ENCODE measurements around the gene ZNF236. TPM values are rescaled to one million over a fixed set of nuclear protein-coding genes. Genes with fewer than 3 reads are reported as not detected.

ZNF236 gene
- total RNA-seq, 1 donor from 2014 or later: 14.5 TPM

DNA sequence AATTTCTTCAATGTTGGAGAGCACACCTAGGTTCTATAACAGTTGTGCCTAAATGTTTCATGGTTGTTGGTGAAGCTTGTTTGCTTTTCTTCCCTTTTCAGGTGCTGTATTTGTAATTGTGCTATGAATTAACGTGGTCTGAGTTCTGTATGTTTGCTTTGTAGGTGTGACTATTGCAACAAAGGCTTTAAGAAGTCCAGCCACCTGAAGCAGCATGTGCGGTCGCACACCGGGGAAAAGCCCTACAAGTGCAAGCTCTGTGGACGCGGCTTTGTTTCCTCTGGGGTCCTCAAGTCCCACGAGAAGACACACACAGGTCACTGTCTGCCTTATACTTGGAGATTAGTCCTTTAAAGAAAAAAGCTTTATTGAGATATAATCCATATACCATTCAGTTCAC, 91.2 kb downstream of the ZNF236 start:
- H3K4me3 ChIP-seq: no peak overlapping the region
- H3K9me3 ChIP-seq: no peaks in the 10 kb centered on the region
- H3K27ac ChIP-seq: no peak overlapping the region
- H3K4me1 ChIP-seq: no peaks in the 10 kb centered on the region
- no peaks in the 10 kb centered on the region for H3K27me3 ChIP-seq
- TF ChIP-seq, protein P1, sequence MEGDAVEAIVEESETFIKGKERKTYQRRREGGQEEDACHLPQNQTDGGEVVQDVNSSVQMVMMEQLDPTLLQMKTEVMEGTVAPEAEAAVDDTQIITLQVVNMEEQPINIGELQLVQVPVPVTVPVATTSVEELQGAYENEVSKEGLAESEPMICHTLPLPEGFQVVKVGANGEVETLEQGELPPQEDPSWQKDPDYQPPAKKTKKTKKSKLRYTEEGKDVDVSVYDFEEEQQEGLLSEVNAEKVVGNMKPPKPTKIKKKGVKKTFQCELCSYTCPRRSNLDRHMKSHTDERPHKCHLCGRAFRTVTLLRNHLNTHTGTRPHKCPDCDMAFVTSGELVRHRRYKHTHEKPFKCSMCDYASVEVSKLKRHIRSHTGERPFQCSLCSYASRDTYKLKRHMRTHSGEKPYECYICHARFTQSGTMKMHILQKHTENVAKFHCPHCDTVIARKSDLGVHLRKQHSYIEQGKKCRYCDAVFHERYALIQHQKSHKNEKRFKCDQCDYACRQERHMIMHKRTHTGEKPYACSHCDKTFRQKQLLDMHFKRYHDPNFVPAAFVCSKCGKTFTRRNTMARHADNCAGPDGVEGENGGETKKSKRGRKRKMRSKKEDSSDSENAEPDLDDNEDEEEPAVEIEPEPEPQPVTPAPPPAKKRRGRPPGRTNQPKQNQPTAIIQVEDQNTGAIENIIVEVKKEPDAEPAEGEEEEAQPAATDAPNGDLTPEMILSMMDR (IDR thresholded peaks at IDR 0.05): no peak
- TF ChIP-seq POLR2AphosphoS5 (IDR thresholded peaks at IDR 0.05; ENCODE audit: insufficient read depth in 1 of 2, low read depth in 1 of 2) (no peak), POLR2A (IDR thresholded peaks at IDR 0.05) (no peak)
- H3K36me3 ChIP-seq: peaks cover 0 to 71% of the 10 kb centered on the region in 2 donors
- intact Hi-C loops (cut with DNase I): no loop called here
- no peak for DNase-seq (ENCODE audit: extremely low spot score in 2 of 2)

DNA sequence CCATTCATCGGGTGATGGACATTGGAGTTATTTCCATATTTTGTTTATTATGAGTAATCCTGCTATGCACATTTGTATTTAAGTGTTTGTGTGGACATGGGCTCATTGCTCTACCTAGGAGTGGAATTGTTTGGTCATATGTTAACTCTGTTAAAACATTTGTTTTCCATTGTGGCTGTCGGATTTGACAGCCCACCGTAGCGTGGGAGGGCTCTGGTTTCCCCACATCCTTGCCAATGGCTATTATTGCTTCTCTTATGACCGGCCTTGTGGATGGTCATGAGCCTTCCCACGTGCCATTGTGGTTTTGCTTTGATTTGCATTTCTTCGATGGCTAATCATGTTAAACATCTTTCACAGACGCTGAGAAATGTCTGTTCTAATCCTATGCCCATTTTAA, 92.0 kb downstream of the ZNF236 start:
- peaks cover 0 to 73% of the 10 kb centered on the region in 2 donors for H3K36me3 ChIP-seq
- no peaks in the 10 kb centered on the region for H3K9me3 ChIP-seq
- H3K4me1 ChIP-seq: no peaks in the 10 kb centered on the region
- intact Hi-C loops (cut with DNase I): no loop called here
- DNase-seq (ENCODE audit: extremely low spot score in 2 of 2): no peak
- no peaks in the 10 kb centered on the region for H3K27me3 ChIP-seq
- TF ChIP-seq POLR2AphosphoS5 (IDR thresholded peaks at IDR 0.05; ENCODE audit: insufficient read depth in 1 of 2, low read depth in 1 of 2) (no peak), POLR2A (IDR thresholded peaks at IDR 0.05) (no peak)
- TF ChIP-seq, protein P1 (IDR thresholded peaks at IDR 0.05): no peak
- no peak overlapping the region for H3K4me3 ChIP-seq
- H3K27ac ChIP-seq: no peak overlapping the region

DNA sequence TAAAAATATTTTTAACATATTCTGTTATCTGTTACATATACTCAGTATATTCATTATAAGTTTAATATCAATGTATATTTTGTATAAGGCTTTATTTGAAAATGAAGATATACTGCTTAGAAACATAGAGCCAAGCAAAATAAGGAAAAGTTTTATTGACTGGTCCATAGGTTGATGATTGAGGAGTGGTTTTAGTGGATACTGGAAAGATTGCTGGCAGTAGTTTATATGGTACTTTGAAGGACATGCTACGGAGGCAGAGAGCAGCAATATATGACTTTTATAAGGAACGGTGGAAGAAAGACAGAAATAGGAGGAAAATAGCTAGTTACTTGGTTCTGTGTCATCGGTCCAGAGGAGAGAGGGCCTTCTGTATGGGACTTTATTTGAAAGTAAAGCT, 92.4 kb downstream of the ZNF236 start:
- TF ChIP-seq, protein P1 (IDR thresholded peaks at IDR 0.05): no peak
- TF ChIP-seq POLR2AphosphoS5 (IDR thresholded peaks at IDR 0.05; ENCODE audit: insufficient read depth in 1 of 2, low read depth in 1 of 2): no peak
- Histone ChIP-seq H3K27ac (no peak overlapping the region), H3K36me3 (peaks cover 0 to 78% of the 10 kb centered on the region in 2 donors), H3K9me3 (no peaks in the 10 kb centered on the region), H3K4me1 (no peaks in the 10 kb centered on the region), H3K27me3 (no peaks in the 10 kb centered on the region), H3K4me3 (no peak overlapping the region)
- intact Hi-C loops (cut with DNase I): no loop called here
- DNase-seq (ENCODE audit: extremely low spot score in 2 of 2): no peak

DNA sequence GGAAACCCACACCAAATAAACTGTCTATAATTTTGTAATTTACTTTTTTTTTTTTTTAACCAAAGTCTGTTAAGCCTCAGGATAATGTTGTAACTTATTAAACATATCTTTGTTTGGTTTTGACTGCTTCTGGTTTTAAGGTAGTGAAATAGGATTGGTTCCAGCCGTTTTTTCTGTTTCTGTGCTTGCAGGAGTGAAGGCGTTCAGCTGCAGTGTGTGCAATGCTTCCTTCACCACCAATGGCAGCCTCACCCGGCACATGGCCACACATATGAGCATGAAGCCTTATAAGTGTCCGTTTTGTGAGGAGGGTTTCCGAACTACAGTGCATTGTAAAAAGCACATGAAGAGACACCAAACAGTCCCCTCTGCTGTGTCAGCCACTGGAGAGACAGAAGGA, 93.1 kb downstream of the ZNF236 start:
- H3K27me3 ChIP-seq: no peaks in the 10 kb centered on the region
- TF ChIP-seq, protein P1 (IDR thresholded peaks at IDR 0.05): no peak
- TF ChIP-seq POLR2AphosphoS5 (IDR thresholded peaks at IDR 0.05; ENCODE audit: insufficient read depth in 1 of 2, low read depth in 1 of 2): no peak
- no peak for TF ChIP-seq POLR2A (IDR thresholded peaks at IDR 0.05)
- no peak overlapping the region for H3K27ac ChIP-seq
- H3K9me3 ChIP-seq: no peaks in the 10 kb centered on the region
- peaks cover 0 to 83% of the 10 kb centered on the region in 2 donors for H3K36me3 ChIP-seq
- intact Hi-C loops (cut with DNase I): no loop called here
- no peaks in the 10 kb centered on the region for H3K4me1 ChIP-seq
- DNase-seq (ENCODE audit: extremely low spot score in 2 of 2): no peak
- H3K4me3 ChIP-seq: no peak overlapping the region

DNA sequence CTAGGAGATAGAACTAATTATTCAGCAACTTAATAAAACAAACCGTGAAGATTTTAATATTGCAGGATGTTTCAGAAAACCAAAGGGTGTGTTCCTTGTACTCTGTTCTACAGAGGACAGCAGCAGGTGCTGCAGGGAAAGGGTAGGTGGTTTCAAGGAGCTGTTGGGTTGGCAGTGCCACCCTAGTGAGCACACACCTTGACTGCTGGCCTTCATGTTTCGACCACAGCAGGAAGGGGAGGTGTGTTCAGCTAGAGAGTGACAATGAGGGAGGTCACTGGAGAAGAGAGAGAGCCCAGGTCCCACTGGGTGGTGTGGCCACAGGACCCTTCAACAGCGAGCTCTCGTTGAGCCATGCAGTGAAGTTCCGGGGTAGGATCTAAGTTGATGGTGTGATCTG, 98.6 kb downstream of the ZNF236 start:
- H3K9me3 ChIP-seq: no peaks in the 10 kb centered on the region
- intact Hi-C loops (cut with DNase I): loop anchor here (5.0 kb wide), 1 partner anchor 976 kb away; no protein-coding TSS in a partner anchor
- H3K27me3 ChIP-seq: no peaks in the 10 kb centered on the region
- no peak overlapping the region for H3K27ac ChIP-seq
- no peak overlapping the region for H3K4me3 ChIP-seq
- no peaks in the 10 kb centered on the region for H3K4me1 ChIP-seq
- no peak for DNase-seq (ENCODE audit: extremely low spot score in 2 of 2)
- H3K36me3 ChIP-seq: peaks cover 4 to 56% of the 10 kb centered on the region in 2 donors
- TF ChIP-seq POLR2A (IDR thresholded peaks at IDR 0.05) (no peak), POLR2AphosphoS5 (IDR thresholded peaks at IDR 0.05; ENCODE audit: insufficient read depth in 1 of 2, low read depth in 1 of 2) (no peak)
- TF ChIP-seq, protein P1 (IDR thresholded peaks at IDR 0.05): no peak

Data from vagina (tissue), 2 donors.